Panc1 (cell line): ENCODE results near the gene RNMT.
A peak's percentile ranks its signal among the peaks of the same experiment; 100 is the strongest.

Experiments used
- POLR2AphosphoS5 ChIP-seq: IDR thresholded peaks from 2 replicates; pipeline ENCODE4 v1.6.1; 2012; ENCODE audit warnings: mild to moderate bottlenecking, low read depth, low read length, moderate library complexity
- TCF7L2 ChIP-seq: IDR thresholded peaks from 2 replicates; pipeline ENCODE4 v1.6.1; 2011; ENCODE audit warnings: mild to moderate bottlenecking, low read depth, low read length, inconsistent platforms
- TF ChIP-seq, protein P1 (sequence below), 2 experiments: IDR thresholded peaks; 2 replicates each; pipeline ENCODE4 v1.6.1; 2011 to 2012; ENCODE audit warnings: low read depth in 2 of 2, control low read depth in 1 of 2, low read length in 1 of 2, mild to moderate bottlenecking in 1 of 2, moderate library complexity in 1 of 2; ENCODE audit not compliant: insufficient read depth in 1 of 2
- TF ChIP-seq, protein P2 (sequence below): fragments of 450-650 bp; IDR thresholded peaks from 2 replicates; pipeline ENCODE4 v1.5.1; 2017; ENCODE audit warnings: mild to moderate bottlenecking

DNA sequence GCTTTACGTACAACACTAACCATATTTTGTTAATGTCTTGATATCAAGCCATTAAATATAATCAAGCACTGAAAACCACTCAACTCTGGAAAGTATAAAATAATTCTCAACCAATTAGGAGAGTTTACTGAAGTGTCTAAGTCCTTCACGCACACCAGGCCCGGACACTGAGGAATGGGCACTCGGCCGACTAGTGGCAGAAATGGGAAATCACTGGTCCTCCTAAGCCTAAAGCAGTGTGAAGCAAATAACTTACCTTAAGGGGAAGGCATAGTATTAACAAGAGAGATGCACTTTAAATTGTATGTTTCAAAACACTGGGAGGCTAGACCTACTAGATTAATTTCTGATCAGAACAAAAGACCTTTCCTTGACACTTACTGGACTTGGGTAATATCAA, 45.9 kb upstream of the RNMT start:
- TF ChIP-seq, protein P1, sequence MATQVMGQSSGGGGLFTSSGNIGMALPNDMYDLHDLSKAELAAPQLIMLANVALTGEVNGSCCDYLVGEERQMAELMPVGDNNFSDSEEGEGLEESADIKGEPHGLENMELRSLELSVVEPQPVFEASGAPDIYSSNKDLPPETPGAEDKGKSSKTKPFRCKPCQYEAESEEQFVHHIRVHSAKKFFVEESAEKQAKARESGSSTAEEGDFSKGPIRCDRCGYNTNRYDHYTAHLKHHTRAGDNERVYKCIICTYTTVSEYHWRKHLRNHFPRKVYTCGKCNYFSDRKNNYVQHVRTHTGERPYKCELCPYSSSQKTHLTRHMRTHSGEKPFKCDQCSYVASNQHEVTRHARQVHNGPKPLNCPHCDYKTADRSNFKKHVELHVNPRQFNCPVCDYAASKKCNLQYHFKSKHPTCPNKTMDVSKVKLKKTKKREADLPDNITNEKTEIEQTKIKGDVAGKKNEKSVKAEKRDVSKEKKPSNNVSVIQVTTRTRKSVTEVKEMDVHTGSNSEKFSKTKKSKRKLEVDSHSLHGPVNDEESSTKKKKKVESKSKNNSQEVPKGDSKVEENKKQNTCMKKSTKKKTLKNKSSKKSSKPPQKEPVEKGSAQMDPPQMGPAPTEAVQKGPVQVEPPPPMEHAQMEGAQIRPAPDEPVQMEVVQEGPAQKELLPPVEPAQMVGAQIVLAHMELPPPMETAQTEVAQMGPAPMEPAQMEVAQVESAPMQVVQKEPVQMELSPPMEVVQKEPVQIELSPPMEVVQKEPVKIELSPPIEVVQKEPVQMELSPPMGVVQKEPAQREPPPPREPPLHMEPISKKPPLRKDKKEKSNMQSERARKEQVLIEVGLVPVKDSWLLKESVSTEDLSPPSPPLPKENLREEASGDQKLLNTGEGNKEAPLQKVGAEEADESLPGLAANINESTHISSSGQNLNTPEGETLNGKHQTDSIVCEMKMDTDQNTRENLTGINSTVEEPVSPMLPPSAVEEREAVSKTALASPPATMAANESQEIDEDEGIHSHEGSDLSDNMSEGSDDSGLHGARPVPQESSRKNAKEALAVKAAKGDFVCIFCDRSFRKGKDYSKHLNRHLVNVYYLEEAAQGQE (IDR thresholded peaks at IDR 0.05; ENCODE audit: insufficient read depth in 1 of 2, low read depth in 2 of 2, low read length in 1 of 2) = no peak
- TF ChIP-seq, protein P2, sequence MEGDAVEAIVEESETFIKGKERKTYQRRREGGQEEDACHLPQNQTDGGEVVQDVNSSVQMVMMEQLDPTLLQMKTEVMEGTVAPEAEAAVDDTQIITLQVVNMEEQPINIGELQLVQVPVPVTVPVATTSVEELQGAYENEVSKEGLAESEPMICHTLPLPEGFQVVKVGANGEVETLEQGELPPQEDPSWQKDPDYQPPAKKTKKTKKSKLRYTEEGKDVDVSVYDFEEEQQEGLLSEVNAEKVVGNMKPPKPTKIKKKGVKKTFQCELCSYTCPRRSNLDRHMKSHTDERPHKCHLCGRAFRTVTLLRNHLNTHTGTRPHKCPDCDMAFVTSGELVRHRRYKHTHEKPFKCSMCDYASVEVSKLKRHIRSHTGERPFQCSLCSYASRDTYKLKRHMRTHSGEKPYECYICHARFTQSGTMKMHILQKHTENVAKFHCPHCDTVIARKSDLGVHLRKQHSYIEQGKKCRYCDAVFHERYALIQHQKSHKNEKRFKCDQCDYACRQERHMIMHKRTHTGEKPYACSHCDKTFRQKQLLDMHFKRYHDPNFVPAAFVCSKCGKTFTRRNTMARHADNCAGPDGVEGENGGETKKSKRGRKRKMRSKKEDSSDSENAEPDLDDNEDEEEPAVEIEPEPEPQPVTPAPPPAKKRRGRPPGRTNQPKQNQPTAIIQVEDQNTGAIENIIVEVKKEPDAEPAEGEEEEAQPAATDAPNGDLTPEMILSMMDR = peak; percentile 76
- TF ChIP-seq POLR2AphosphoS5 (no peak), TCF7L2 (no peak)
